ENCODE measurements around the gene RTN4RL1. TPM values are rescaled to one million over a fixed set of nuclear protein-coding genes. Genes with fewer than 3 reads are reported as not detected.
A peak's percentile ranks its signal among the peaks of the same experiment; 100 is the strongest.

RTN4RL1 gene, protein sequence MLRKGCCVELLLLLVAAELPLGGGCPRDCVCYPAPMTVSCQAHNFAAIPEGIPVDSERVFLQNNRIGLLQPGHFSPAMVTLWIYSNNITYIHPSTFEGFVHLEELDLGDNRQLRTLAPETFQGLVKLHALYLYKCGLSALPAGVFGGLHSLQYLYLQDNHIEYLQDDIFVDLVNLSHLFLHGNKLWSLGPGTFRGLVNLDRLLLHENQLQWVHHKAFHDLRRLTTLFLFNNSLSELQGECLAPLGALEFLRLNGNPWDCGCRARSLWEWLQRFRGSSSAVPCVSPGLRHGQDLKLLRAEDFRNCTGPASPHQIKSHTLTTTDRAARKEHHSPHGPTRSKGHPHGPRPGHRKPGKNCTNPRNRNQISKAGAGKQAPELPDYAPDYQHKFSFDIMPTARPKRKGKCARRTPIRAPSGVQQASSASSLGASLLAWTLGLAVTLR
- total RNA-seq: under 1 TPM; 0.32 to 0.37 TPM

DNA sequence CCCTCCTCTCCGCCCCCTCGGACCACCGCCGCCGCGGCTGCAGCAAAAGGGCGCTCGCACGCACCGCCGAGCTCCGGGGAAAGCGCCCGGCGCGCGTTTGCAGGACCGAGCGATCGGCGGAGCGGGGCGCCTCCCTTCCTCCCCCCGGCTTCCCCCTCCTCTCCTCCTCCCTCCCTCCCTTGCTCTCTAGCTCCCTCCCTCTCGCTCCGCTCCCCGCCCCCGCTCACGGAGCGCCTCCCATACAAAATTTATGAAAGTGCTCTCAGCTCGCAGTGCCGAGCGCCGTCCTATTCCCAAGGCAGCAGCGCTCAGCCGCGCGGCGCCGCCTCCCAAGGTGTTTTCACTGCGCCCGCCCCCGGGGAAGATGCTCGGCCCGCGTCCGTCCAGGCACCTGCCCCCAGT, at the start of gene RTN4RL1:
TSS of gene RTN4RL1 (minus strand) at position 115 of the 402 bp plus-strand sequence. CDS start 469 bp downstream, outside the sequence.
- TF ChIP-seq, protein P1, sequence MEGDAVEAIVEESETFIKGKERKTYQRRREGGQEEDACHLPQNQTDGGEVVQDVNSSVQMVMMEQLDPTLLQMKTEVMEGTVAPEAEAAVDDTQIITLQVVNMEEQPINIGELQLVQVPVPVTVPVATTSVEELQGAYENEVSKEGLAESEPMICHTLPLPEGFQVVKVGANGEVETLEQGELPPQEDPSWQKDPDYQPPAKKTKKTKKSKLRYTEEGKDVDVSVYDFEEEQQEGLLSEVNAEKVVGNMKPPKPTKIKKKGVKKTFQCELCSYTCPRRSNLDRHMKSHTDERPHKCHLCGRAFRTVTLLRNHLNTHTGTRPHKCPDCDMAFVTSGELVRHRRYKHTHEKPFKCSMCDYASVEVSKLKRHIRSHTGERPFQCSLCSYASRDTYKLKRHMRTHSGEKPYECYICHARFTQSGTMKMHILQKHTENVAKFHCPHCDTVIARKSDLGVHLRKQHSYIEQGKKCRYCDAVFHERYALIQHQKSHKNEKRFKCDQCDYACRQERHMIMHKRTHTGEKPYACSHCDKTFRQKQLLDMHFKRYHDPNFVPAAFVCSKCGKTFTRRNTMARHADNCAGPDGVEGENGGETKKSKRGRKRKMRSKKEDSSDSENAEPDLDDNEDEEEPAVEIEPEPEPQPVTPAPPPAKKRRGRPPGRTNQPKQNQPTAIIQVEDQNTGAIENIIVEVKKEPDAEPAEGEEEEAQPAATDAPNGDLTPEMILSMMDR (IDR thresholded peaks at IDR 0.05): no peak
- intact Hi-C loops (cut with DNase I): loop anchor here (5.0 kb wide), 1 partner anchor 118 kb away; no protein-coding TSS in a partner anchor
- Histone ChIP-seq H3K27me3 (peaks cover 52% of the 10 kb centered on the region), H3K9ac (ENCODE audit: low read depth in 2 of 2, low read length in 2 of 2) (peak within 1 kb of the TSS in 1 of 2 donors; percentile 35), H3K4me3 (peak within 1 kb of the TSS; percentile 50), H3K9me3 (no peaks in the 10 kb centered on the region), H3K4me1 (peaks cover 7% of the 10 kb centered on the region), H3K27ac (no peak within 1 kb of the TSS), H3K36me3 (no peaks in the 10 kb centered on the region)
- peak; percentile 62 for DNase-seq

- no peaks in the 10 kb centered on the region for H3K27me3 ChIP-seq
- no peaks in the 10 kb centered on the region for H3K36me3 ChIP-seq
- H3K27ac ChIP-seq: peak overlapping the region; percentile 65
- H3K4me3 ChIP-seq: no peak overlapping the region
- H3K9ac ChIP-seq (ENCODE audit: low read depth in 2 of 2, low read length in 2 of 2): no peak overlapping the region
- intact Hi-C loops (cut with DNase I): no loop called here
- no peaks in the 10 kb centered on the region for H3K9me3 ChIP-seq
- TF ChIP-seq, protein P1 (IDR thresholded peaks at IDR 0.05): no peak
- H3K4me1 ChIP-seq: no peaks in the 10 kb centered on the region
- DNase-seq: no peak
Observed at GRCh38 chr17:2074919-2075318, 49.8 kb upstream of the RTN4RL1 start.

DNA sequence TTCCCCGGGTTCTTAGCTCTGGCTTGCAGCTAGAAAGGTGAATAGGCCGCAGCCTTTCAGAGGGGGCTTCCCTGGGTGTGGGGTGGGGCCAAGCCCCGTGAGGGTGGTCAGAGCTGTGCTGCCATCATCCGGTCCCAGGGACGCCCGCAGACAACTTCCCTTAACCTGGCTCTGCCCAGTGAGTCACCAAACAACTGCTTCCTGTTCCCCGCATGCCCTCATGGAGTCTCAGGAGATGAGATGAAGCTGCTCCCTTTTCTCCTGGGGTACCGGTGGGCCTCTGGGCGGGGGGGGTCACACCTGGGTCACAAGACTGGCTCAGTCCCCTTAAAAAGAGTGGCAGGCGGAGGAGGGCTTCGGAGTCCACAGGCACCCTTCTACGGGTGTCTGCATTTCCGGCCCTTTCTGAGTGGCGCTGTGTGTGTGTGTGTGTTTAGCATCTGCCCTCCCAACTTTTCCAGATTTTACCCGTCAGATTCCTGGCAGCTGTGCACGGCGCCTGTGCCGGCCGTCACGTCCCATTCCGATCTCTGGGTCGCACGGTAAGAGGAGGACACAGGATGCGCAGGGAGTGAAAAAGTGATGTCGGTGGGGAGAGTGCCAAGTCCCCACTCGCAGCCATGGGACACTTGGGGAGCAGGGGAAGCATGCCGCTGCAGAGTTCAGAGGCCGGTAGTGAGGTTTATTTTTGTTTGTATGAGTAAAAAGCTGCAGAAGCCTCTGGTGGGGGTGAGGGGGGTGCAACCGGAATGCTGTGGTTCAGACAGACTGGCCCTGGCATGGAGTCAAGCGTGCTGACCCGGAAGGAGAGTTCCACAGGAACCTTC, 46.5 kb upstream of the RTN4RL1 start:
- H3K9ac ChIP-seq (ENCODE audit: low read depth in 2 of 2, low read length in 2 of 2): peak overlapping the region; percentile 14 to 40
- H3K4me3 ChIP-seq: no peak overlapping the region
- no peaks in the 10 kb centered on the region for H3K27me3 ChIP-seq
- peak; percentile 52 for DNase-seq
- intact Hi-C loops (cut with DNase I): no loop called here
- no peaks in the 10 kb centered on the region for H3K4me1 ChIP-seq
- no peaks in the 10 kb centered on the region for H3K9me3 ChIP-seq
- peak overlapping the region; percentile 45 for H3K27ac ChIP-seq
- no peaks in the 10 kb centered on the region for H3K36me3 ChIP-seq
- TF ChIP-seq, protein P1 (IDR thresholded peaks at IDR 0.05): no peak

DNA sequence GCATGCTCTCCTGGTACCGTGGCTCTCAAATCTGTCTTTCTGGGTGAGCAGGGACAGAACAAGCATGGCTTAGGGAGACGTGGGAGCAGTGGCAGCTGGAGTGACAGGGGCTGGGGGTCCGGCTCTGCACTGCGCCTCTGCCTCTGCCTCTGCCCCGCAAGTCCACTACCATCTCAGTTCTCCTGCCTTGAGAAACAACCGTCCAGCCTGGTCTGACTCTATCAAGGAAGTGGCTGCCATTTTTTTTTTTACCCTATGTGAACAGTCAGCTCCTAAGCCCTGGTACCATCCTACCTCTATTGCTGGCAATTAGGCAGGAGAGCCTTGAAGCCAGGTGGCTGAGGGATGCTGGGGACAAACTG, 45.9 kb upstream of the RTN4RL1 start:
- intact Hi-C loops (cut with DNase I): no loop called here

More for the DNA sequence above, 45.9 kb upstream of the RTN4RL1 start:
- Histone ChIP-seq H3K27me3 (no peaks in the 10 kb centered on the region), H3K36me3 (no peaks in the 10 kb centered on the region), H3K27ac (peak overlapping the region; percentile 45), H3K9me3 (no peaks in the 10 kb centered on the region), H3K4me3 (no peak overlapping the region), H3K4me1 (no peaks in the 10 kb centered on the region), H3K9ac (ENCODE audit: low read depth in 2 of 2, low read length in 2 of 2) (peak overlapping the region; percentile 14 to 40)
- TF ChIP-seq, protein P1 (IDR thresholded peaks at IDR 0.05): no peak
- DNase-seq: no peak

Data from colonic mucosa (tissue), 4 donors.